ENCODE results near the gene KCNK1. TPM values are rescaled to one million over a fixed set of nuclear protein-coding genes. Genes with fewer than 3 reads are reported as not detected.

KCNK1 gene
- total RNA-seq, 1 donor from 2014 or later: not detected

Small RNAs within 50 kb of the gene (microRNA-seq; reads per million reads assigned to microRNA genes)
- not detected for gene MIR4427 (ENCODE audit: unreplicated experiment)

All from glutamatergic neuron (in vitro differentiated cells).